Measurements from ENCODE around the gene ALCAM. TPM values are rescaled to one million over a fixed set of nuclear protein-coding genes. Genes with fewer than 3 reads are reported as not detected.
"Not testable (repeated sequence)": the region's sequence is repeated elsewhere in the genome, so short reads cannot be mapped to it uniquely, and the experiment has no call there.

The ALCAM gene
- total and polyA plus RNA-seq, 2 donors (not counting 1 experiment from before 2014, with no cell fraction given) = 6.2 to 23.8 TPM

DNA sequence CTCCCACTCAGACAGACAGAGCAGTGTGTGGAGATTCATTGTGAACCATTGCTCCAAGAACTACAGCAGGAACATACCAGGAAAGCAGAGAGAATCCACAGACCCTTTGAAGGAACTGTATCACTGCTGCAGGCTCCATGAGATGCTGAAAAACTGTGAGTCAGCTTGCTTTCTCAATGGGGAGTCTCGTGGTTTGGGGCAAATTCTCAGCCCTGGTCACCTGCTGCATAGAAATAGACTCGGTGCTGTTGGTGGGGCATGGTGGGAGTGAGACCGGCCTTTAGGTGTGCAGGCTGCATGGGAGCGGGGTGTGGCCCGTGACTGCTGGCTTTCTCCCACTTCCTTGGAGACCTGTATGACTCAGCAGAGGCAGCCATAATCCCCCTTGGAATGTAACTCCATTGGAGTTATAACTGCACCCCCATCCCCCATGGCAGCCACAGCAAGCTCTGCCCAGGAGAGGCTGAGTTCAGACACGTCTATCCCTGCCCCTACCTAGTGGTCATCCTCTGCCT is 35.6 kb downstream of the ALCAM start:
- WGBS (ENCODE audit: insufficient coverage) = 100% methylated on average over 6 of the region's 6 CpGs
- TF ChIP-seq, protein P1, sequence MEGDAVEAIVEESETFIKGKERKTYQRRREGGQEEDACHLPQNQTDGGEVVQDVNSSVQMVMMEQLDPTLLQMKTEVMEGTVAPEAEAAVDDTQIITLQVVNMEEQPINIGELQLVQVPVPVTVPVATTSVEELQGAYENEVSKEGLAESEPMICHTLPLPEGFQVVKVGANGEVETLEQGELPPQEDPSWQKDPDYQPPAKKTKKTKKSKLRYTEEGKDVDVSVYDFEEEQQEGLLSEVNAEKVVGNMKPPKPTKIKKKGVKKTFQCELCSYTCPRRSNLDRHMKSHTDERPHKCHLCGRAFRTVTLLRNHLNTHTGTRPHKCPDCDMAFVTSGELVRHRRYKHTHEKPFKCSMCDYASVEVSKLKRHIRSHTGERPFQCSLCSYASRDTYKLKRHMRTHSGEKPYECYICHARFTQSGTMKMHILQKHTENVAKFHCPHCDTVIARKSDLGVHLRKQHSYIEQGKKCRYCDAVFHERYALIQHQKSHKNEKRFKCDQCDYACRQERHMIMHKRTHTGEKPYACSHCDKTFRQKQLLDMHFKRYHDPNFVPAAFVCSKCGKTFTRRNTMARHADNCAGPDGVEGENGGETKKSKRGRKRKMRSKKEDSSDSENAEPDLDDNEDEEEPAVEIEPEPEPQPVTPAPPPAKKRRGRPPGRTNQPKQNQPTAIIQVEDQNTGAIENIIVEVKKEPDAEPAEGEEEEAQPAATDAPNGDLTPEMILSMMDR (IDR thresholded peaks at IDR 0.05) = no peak
- TF ChIP-seq EZH2 (IDR thresholded peaks at IDR 0.05; ENCODE audit: borderline replicate concordance, insufficient read depth, low read depth, low read length, poor library complexity, severe bottlenecking) = no peak
- Histone ChIP-seq H3K27ac (ENCODE audit: low read length in 2 of 2) (no peak overlapping the region), H3K27me3 (replicated peaks in 1 of 4; ENCODE audit: control extremely low read depth in 1 of 4, control insufficient read depth in 3 of 4, insufficient read depth in 4 of 4, low read length in 3 of 4) (no peaks in the 10 kb centered on the region), H3K4me3 (ENCODE audit: control extremely low read depth in 1 of 5, extremely low read depth in 1 of 5, insufficient read depth in 1 of 5, low read depth in 2 of 5, low read length in 4 of 5) (no peak overlapping the region), H3K4me2 (replicated peaks; ENCODE audit: low read depth, low read length, poor library complexity, severe bottlenecking) (no peak overlapping the region), H4K20me1 (ENCODE audit: control insufficient read depth, insufficient read depth, low read length, poor library complexity, severe bottlenecking) (no peaks in the 10 kb centered on the region), H3K79me2 (ENCODE audit: control insufficient read depth, insufficient read depth, low read length) (peaks cover 26% of the 10 kb centered on the region), H2AFZ (ENCODE audit: insufficient read depth, low read depth, low read length, poor library complexity, severe bottlenecking) (no peak overlapping the region), H3K4me1 (ENCODE audit: control insufficient read depth in 2 of 2, insufficient read depth in 2 of 2, low read length in 2 of 2) (no peaks in the 10 kb centered on the region), H3K36me3 (replicated peaks in 1 of 2; ENCODE audit: control extremely low read depth in 1 of 2, control insufficient read depth in 1 of 2, extremely low read depth in 1 of 2, insufficient read depth in 2 of 2, low read length in 1 of 2) (no peaks in the 10 kb centered on the region), H3K9ac (ENCODE audit: low read length) (no peak overlapping the region), H3K9me3 (ENCODE audit: control extremely low read depth in 1 of 3, control insufficient read depth in 2 of 3, insufficient read depth in 1 of 3, low read length in 2 of 3) (peaks cover 3 to 12% (median 7%) of the 10 kb centered on the region in 3 donors)
- POLR2A ChIA-PET = no interaction called here
- no peak overlapping the region for H3K4me3 Mint-ChIP-seq
- CTCF ChIA-PET = interaction anchor here (0.6 to 0.7 kb wide), 2 partner anchors 161 to 1130 kb away, joined by 3 to 5 read pairs; no protein-coding TSS in a partner anchor
- DNase-seq (no peak), ATAC-seq (ENCODE audit: low read depth) (no peak)
- peaks cover 8% of the 10 kb centered on the region for H3K9me3 Mint-ChIP-seq (ENCODE audit: insufficient read depth)
- H3K27ac Mint-ChIP-seq = no peak overlapping the region
- no peaks in the 10 kb centered on the region for H3K27me3 Mint-ChIP-seq
- peaks cover 5% of the 10 kb centered on the region for H3K4me1 Mint-ChIP-seq
- intact Hi-C loops (cut with micrococcal nuclease) = no loop called here

DNA sequence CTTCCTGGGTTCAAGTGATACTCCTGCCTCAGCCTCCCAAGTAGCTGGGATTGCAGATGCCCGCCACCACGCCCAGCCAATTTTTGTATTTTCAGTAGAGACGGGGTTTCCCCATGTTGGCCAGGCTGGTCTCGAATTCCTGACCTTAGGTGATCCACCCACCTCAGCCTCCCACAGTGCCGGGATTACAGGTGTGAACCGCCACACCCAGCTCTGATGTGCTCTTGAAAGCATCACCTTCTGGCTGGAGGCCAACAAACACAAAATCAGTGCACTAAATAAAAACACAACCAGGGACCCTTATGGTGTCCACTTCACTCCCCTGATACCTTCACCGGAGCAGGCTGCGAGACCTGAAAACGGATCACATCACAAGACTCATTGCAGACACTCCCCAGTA is 36.3 kb downstream of the ALCAM start:
- H3K4me2 ChIP-seq (replicated peaks; ENCODE audit: low read depth, low read length, poor library complexity, severe bottlenecking); intact Hi-C loops (cut with micrococcal nuclease); H2AFZ ChIP-seq (ENCODE audit: insufficient read depth, low read depth, low read length, poor library complexity, severe bottlenecking); POLR2A ChIA-PET; H3K4me1 Mint-ChIP-seq; H3K9me3 Mint-ChIP-seq (ENCODE audit: insufficient read depth); H3K36me3 ChIP-seq (replicated peaks in 1 of 2; ENCODE audit: control extremely low read depth in 1 of 2, control insufficient read depth in 1 of 2, extremely low read depth in 1 of 2, insufficient read depth in 2 of 2, low read length in 1 of 2); H3K9ac ChIP-seq (ENCODE audit: low read length); ATAC-seq (ENCODE audit: low read depth); H3K4me1 ChIP-seq (ENCODE audit: control insufficient read depth in 2 of 2, insufficient read depth in 2 of 2, low read length in 2 of 2); DNase-seq; H3K27ac Mint-ChIP-seq; H3K27ac ChIP-seq (ENCODE audit: low read length in 2 of 2); H3K4me3 Mint-ChIP-seq; H3K4me3 ChIP-seq (ENCODE audit: control extremely low read depth in 1 of 5, extremely low read depth in 1 of 5, insufficient read depth in 1 of 5, low read depth in 2 of 5, low read length in 4 of 5); H4K20me1 ChIP-seq (ENCODE audit: control insufficient read depth, insufficient read depth, low read length, poor library complexity, severe bottlenecking); H3K27me3 ChIP-seq (replicated peaks in 1 of 4; ENCODE audit: control extremely low read depth in 1 of 4, control insufficient read depth in 3 of 4, insufficient read depth in 4 of 4, low read length in 3 of 4); H3K27me3 Mint-ChIP-seq: not testable (repeated sequence)
- 97% methylated on average over 9 of the region's 9 CpGs for WGBS (ENCODE audit: insufficient coverage)
- H3K79me2 ChIP-seq (ENCODE audit: control insufficient read depth, insufficient read depth, low read length) = peaks cover 21% of the 10 kb centered on the region
- peaks cover 3 to 12% (median 7%) of the 10 kb centered on the region in 3 donors for H3K9me3 ChIP-seq (ENCODE audit: control extremely low read depth in 1 of 3, control insufficient read depth in 2 of 3, insufficient read depth in 1 of 3, low read length in 2 of 3)
- CTCF ChIA-PET = interaction anchor here (0.6 kb wide), 1 partner anchor 161 kb away, joined by 5 read pairs; no protein-coding TSS in a partner anchor

All from B cell (primary cell).